Fibroblast of villous mesenchyme (primary cell): ENCODE results near the gene ZNF714. TPM values are rescaled to one million over a fixed set of nuclear protein-coding genes. Genes with fewer than 3 reads are reported as not detected.
A peak's percentile ranks its signal among the peaks of the same experiment; 100 is the strongest.

Experiments
- DNase-seq: peaks from one replicate; pipeline ENCODE4 v3.0.0-alpha.2; 2010; ENCODE audit warnings: low read depth
- H3K4me3 ChIP-seq: 2 replicates; pipeline ENCODE4 v1.5.1; 2011; ENCODE audit warnings: low read depth, mild to moderate bottlenecking, low read length
- total RNA-seq: library from RNA; depleted of rRNA; stranded (reverse); fragments of >200 nt; gene quantifications from 2 replicates; pipeline ENCODE4 v1.2.3, GENCODE V29; 2012
- TF ChIP-seq, protein P1 (sequence below): IDR thresholded peaks from 2 replicates; pipeline ENCODE4 v1.5.1; 2012; ENCODE audit warnings: low read depth, mild to moderate bottlenecking, low read length; ENCODE audit not compliant: insufficient read depth

ZNF714 gene
- total RNA-seq, 1 donor, result 13.8 TPM

- H3K4me3 ChIP-seq, result no peak overlapping the region
- TF ChIP-seq, protein P1, sequence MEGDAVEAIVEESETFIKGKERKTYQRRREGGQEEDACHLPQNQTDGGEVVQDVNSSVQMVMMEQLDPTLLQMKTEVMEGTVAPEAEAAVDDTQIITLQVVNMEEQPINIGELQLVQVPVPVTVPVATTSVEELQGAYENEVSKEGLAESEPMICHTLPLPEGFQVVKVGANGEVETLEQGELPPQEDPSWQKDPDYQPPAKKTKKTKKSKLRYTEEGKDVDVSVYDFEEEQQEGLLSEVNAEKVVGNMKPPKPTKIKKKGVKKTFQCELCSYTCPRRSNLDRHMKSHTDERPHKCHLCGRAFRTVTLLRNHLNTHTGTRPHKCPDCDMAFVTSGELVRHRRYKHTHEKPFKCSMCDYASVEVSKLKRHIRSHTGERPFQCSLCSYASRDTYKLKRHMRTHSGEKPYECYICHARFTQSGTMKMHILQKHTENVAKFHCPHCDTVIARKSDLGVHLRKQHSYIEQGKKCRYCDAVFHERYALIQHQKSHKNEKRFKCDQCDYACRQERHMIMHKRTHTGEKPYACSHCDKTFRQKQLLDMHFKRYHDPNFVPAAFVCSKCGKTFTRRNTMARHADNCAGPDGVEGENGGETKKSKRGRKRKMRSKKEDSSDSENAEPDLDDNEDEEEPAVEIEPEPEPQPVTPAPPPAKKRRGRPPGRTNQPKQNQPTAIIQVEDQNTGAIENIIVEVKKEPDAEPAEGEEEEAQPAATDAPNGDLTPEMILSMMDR, result no peak
- DNase-seq, result peak; percentile 73
Observed at GRCh38 chr19:21084343-21084742, 2.3 kb downstream of the ZNF714 start.

DNA sequence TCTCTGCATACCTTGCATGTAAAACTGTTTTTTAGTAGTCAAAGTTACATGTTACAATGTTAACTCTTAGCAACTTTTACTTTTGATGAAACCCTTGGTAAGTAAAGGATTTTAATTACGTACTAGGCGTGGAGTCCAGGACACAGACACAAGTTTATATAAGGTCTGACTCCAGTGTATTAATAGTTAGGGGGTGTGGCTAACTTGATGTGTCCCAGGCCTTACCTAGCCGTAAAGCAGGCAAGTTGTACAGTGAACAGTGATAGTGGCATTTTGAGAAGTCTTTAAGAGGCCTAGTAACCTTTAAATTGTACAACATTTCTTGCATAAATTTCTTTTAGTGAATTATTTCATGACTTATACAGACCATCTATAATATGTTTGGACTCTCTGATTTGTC lies 5.9 kb downstream of the ZNF714 start:
- no peak overlapping the region for H3K4me3 ChIP-seq
- DNase-seq, result no peak
- TF ChIP-seq, protein P1, result no peak

DNA sequence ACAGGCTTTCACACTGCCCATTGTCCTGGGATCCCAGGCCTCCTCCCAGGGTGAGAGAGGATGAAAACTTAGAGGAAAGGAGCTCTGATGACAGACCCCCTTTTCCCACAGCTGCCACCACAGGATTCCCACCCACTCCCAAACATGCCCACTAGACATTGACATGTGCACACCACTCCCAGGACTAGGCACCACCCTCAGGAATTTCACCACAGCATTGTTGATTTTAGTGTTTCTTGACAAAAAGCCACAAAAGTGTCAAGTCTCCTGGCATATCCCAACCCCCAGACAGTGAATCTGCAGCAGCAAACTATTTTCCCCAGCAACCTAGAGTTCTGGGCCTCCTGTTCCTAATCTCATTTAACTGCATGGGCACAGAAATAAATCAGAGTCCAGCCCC lies 10.1 kb downstream of the ZNF714 start:
- peak; percentile 25 for DNase-seq
- H3K4me3 ChIP-seq, result no peak overlapping the region
- TF ChIP-seq, protein P1, result no peak

DNA sequence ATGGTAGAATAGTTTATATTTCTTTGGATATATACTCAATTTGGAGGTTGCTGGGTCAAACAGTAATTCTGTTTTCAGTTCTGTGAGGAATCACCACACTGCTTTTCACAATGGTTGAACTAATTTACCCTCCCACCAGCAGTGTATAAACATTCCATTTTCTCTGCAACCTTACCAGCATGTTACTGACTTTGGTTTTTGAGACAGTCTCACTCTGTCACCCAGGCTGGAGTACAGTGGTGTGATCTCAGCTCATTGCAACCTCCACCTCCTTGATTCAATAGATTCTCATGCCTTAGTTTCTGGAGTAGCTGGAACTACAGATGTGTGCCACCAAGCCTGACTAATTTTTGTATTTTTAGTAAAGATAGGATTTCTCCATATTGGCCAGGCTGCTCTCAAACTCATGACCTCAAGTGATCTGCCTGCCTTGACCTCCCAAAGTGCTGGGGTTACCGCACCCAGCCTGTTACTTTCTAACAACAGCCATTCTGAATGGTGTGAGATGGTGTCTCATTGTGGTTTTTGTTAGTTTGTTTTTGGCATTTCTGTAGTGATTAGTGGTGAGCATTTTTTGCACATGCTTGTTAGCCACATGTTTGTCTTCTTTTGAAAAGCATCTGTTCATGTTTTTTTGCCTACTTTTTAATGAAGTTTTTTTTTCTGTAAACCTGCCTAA lies 12.5 kb downstream of the ZNF714 start:
- H3K4me3 ChIP-seq, result no peak overlapping the region
- TF ChIP-seq, protein P1, result no peak
- DNase-seq, result peak; percentile 42

- TF ChIP-seq, protein P1, result no peak
- H3K4me3 ChIP-seq, result no peak overlapping the region
- no peak for DNase-seq
Observed at GRCh38 chr19:21098291-21098690, 16.3 kb downstream of the ZNF714 start.

- H3K4me3 ChIP-seq, result no peak overlapping the region
- DNase-seq, result peak; percentile 70
- TF ChIP-seq, protein P1, result no peak
Observed at GRCh38 chr19:21101521-21102242, 19.7 kb downstream of the ZNF714 start.
